Parathyroid adenoma (tissue), 2 donors: ENCODE results near the gene ZCCHC14.
"Not testable (repeated sequence)": the region's sequence is repeated elsewhere in the genome, so short reads cannot be mapped to it uniquely, and the experiment has no call there.

Source experiments
- H2AFZ ChIP-seq: fragments of 300-600 bp; sonication (generic); one replicate; pipeline ENCODE4 v1.7.0; 2017; ENCODE audit warnings: antibody characterized with exemption, mild to moderate bottlenecking
- H3K27ac ChIP-seq: fragments of 300-600 bp; sonication (generic); one replicate; pipeline ENCODE4 v1.7.0; 2017
- H3K27me3 ChIP-seq: fragments of 300-600 bp; sonication (generic); one replicate; pipeline ENCODE4 v1.7.0; 2017; ENCODE audit warnings: low read length; ENCODE audit not compliant: control insufficient read depth, insufficient read depth
- H3K36me3 ChIP-seq: fragments of 300-600 bp; sonication (generic); one replicate; pipeline ENCODE4 v1.7.0; 2017; ENCODE audit warnings: low read length; ENCODE audit not compliant: control insufficient read depth, insufficient read depth
- H3K4me1 ChIP-seq: fragments of 300-600 bp; sonication (generic); one replicate; pipeline ENCODE4 v1.7.0; 2017; ENCODE audit warnings: control low read depth
- H3K4me2 ChIP-seq: fragments of 300-600 bp; sonication (generic); one replicate; pipeline ENCODE4 v1.7.0; 2017; ENCODE audit warnings: low read length
- H3K4me3 ChIP-seq: fragments of 300-600 bp; sonication (generic); one replicate; pipeline ENCODE4 v1.7.0; 2017; ENCODE audit warnings: low read depth, low read length
- H3K79me2 ChIP-seq: fragments of 300-600 bp; sonication (generic); one replicate; pipeline ENCODE4 v1.7.0; 2017; ENCODE audit warnings: control low read depth
- H3K9ac ChIP-seq: fragments of 300-600 bp; sonication (generic); one replicate; pipeline ENCODE4 v1.7.0; 2017; ENCODE audit warnings: mild to moderate bottlenecking
- H3K9me3 ChIP-seq: fragments of 300-600 bp; sonication (generic); one replicate; pipeline ENCODE4 v1.7.0; 2017; ENCODE audit warnings: low read length; ENCODE audit not compliant: control insufficient read depth
- TF ChIP-seq, protein P1 (sequence below): fragments of 300-600 bp; sonication (generic); IDR thresholded peaks from one replicate; pipeline ENCODE4 v1.7.0; 2017; ENCODE audit warnings: antibody characterized with exemption, mild to moderate bottlenecking
- donor health status: primary hyperparathyroidism.

ZCCHC14 gene

DNA sequence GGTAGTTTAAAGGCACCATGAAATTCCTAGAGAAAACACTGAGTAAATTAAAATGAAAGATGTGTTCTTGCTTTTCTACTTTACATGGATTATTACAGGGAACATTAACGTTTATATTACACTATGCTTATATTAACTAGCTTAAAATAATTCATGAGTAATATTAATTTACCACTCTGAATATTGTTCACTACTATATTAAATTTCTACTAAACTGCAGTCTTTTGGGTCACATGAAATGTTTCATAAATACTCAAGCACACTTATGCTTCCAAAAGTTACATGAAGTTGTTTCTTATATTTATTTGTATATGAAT is 104.0 kb downstream of the ZCCHC14 start:
- H3K9me3 ChIP-seq: no peaks in the 10 kb centered on the region
- H3K79me2 ChIP-seq: no peaks in the 10 kb centered on the region
- H3K4me1 ChIP-seq: peaks cover 15% of the 10 kb centered on the region
- H3K4me2 ChIP-seq: peak overlapping the region; percentile 54
- peak overlapping the region; percentile 71 for H2AFZ ChIP-seq
- no peaks in the 10 kb centered on the region for H3K36me3 ChIP-seq
- no peaks in the 10 kb centered on the region for H3K27me3 ChIP-seq
- peak overlapping the region; percentile 93 for H3K27ac ChIP-seq
- H3K9ac ChIP-seq: no peak overlapping the region
- no peak overlapping the region for H3K4me3 ChIP-seq
- TF ChIP-seq, protein P1, sequence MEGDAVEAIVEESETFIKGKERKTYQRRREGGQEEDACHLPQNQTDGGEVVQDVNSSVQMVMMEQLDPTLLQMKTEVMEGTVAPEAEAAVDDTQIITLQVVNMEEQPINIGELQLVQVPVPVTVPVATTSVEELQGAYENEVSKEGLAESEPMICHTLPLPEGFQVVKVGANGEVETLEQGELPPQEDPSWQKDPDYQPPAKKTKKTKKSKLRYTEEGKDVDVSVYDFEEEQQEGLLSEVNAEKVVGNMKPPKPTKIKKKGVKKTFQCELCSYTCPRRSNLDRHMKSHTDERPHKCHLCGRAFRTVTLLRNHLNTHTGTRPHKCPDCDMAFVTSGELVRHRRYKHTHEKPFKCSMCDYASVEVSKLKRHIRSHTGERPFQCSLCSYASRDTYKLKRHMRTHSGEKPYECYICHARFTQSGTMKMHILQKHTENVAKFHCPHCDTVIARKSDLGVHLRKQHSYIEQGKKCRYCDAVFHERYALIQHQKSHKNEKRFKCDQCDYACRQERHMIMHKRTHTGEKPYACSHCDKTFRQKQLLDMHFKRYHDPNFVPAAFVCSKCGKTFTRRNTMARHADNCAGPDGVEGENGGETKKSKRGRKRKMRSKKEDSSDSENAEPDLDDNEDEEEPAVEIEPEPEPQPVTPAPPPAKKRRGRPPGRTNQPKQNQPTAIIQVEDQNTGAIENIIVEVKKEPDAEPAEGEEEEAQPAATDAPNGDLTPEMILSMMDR: no peak

- H3K27me3 ChIP-seq: no peaks in the 10 kb centered on the region
- TF ChIP-seq, protein P1: no peak
- H3K9me3 ChIP-seq: no peaks in the 10 kb centered on the region
- H3K79me2 ChIP-seq: no peaks in the 10 kb centered on the region
- H3K9ac ChIP-seq: no peak overlapping the region
- peaks cover 10% of the 10 kb centered on the region for H3K4me1 ChIP-seq
- peak overlapping the region; percentile 69 for H3K4me2 ChIP-seq
- peak overlapping the region; percentile 45 for H3K4me3 ChIP-seq
- peak overlapping the region; percentile 93 for H3K27ac ChIP-seq
- peak overlapping the region; percentile 71 for H2AFZ ChIP-seq
- H3K36me3 ChIP-seq: no peaks in the 10 kb centered on the region
Measured at GRCh38 chr16:87387942-87388817, 104.6 kb downstream of the ZCCHC14 start.

DNA sequence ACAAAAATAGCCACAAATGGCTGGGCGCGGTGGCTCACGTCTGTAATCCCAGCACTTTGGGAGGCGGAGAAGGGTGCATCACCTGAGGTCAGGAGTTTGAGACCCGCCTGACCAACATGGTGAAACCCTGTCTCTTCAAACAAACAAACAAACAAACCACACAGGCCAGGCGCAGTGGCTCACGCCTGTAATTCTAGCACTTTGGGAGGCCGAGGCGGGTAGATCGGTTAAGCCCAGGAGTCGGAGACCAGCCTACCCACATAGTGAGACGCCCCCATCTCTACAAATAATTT is 108.0 kb downstream of the ZCCHC14 start:
- not testable (repeated sequence) for H3K36me3 ChIP-seq, H3K9ac ChIP-seq, H3K27me3 ChIP-seq, H3K4me3 ChIP-seq, H3K4me2 ChIP-seq, H3K9me3 ChIP-seq
- Histone ChIP-seq H3K27ac (peak overlapping the region; percentile 84), H3K4me1 (peaks cover 27% of the 10 kb centered on the region), H2AFZ (peak overlapping the region; percentile 81), H3K79me2 (peaks cover 16% of the 10 kb centered on the region)

DNA sequence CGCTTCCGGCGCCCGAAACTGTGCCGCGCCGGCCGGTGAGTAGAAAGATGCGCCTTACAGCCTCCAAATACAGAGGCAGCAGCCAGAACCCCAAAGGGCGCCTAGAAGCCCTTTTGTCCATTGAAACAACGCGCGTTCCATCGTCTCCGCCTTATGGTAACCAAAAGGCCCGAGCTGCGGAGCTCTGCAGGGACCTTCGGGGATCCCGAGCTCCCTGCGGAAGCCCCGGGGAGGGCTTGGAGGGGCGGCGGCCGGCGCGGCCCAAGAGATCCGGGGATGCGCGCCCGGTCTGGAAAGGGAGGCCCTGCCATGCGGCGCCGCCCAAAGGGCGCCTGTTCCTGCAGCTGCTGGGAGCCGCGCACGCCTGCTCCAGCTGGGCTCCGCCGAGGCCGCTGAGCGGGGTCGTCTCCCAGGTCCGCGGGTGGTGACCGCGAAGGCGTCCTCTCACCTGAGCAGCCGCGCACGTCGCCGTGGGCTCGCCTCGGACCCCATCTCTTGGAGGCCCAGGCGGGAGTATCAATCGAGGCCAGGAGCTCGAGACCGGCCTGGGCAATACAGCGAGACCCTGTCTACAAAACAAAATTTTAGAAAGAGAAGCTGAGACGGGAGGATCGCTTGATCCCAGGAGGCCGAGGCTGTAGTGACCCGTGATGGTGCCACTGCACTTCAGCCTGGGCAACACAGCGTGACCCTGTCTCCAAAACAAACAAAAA is 108.5 kb downstream of the ZCCHC14 start:
- Histone ChIP-seq H2AFZ (peak overlapping the region; percentile 81), H3K27me3 (no peaks in the 10 kb centered on the region), H3K79me2 (peaks cover 20% of the 10 kb centered on the region), H3K9ac (no peak overlapping the region), H3K27ac (peak overlapping the region; percentile 84), H3K36me3 (no peaks in the 10 kb centered on the region), H3K4me3 (peak overlapping the region; percentile 67), H3K9me3 (no peaks in the 10 kb centered on the region), H3K4me1 (peaks cover 27% of the 10 kb centered on the region), H3K4me2 (peak overlapping the region; percentile 59)
- TF ChIP-seq, protein P1: no peak

GRCh38 chr16:87383505-87384161 is 109.2 kb downstream of the ZCCHC14 start, which contains the start of gene FBXO31:
Gene FBXO31, minus strand, starts transcription at chr16:87383776. Its CDS starts 32 bp downstream, at chr16:87383744.
- Histone ChIP-seq H3K79me2 (peaks cover 24% of the 10 kb centered on the region), H2AFZ (peak within 1 kb of the TSS; percentile 81), H3K27ac (peak within 1 kb of the TSS; percentile 84), H3K4me2 (peak within 1 kb of the TSS; percentile 84), H3K4me1 (peaks cover 25% of the 10 kb centered on the region), H3K27me3 (no peaks in the 10 kb centered on the region), H3K9me3 (no peaks in the 10 kb centered on the region), H3K36me3 (no peaks in the 10 kb centered on the region), H3K9ac (peak within 1 kb of the TSS; percentile 14), H3K4me3 (peak within 1 kb of the TSS; percentile 67)
- TF ChIP-seq, protein P1: no peak
